ENCODE data around the gene DNAH8.
"Not testable (repeated sequence)": the region's sequence is repeated elsewhere in the genome, so short reads cannot be mapped to it uniquely, and the experiment has no call there.

DNAH8 gene

DNA sequence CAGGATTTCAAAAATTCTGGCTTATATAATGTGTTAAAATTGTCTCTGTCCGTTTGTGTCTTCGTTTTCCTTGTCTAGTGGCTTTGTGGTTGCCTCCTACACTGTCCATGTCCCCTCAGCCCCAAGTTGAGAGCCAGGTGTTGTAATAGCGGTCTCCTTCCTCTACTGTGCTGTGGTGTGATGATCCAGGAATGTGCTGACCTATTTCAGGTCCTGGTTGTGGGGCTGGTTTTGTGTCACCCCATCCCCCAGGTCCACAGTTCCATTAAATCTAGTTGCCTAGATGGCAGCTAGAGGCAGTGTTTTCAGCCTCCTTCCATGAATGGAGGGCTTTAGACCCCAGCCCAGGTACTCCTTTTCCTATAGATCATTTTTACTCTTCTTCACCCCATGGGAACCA, 128.7 kb downstream of the DNAH8 start:
- DNase-seq (ENCODE audit: low read depth) = no peak

DNA sequence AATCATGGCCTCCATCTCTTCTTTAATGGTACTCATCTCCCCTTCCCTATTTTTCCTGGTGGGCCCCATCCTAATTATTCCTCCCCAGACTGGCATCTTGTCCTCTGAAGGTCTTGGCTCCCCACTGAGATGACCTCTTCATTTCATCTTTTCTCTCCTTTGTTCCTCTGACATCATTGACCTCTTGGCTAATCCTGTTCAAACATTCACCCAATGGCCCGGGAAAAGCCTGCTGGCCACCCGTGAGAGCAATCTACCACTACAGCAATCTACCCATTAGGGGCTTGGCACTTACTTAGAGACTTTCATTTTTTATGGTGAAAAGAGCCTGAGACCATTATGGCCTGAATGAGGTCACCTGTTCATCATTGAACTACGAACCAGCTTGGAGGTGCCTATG, 130.8 kb downstream of the DNAH8 start:
- no peak for DNase-seq (ENCODE audit: low read depth)

DNA sequence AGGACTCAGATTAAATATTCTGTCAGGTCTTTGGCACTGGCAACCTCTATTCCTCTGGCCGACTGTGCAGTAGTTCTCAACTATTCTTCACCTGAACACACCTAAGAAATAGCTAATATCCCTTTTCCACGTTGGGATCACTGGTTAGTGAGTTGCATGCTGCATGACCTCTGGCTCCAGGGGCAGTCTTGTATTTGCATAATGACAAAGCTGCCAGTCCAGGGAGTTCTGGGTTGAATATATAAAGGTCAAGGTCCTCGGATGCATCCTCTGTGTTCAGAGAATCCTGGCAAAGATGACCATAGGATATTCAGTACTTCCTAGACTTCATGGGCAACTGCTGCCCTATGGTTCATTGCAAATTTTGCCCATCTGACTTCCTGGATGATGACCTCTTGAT, 131.2 kb downstream of the DNAH8 start:
- DNase-seq (ENCODE audit: low read depth) = no peak

DNA sequence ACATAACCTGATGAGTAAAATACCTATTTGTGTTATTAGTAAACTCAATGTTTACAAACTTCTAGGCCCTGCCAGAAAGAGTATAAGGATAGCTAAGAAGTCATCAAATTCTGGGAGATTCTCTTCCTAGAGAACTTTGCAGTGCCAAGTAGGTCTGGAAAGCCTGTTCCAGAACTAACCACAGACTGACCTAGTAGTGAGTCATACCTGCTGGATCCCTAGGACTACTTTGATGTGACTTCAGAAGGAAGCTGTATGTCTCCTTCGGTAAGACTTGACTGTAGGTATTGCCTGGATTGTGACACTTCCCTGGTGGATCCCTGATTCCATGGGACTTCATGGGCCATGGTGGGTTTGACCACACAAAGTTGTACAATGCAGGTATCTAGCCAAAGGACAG, 131.7 kb downstream of the DNAH8 start:
- DNase-seq (ENCODE audit: low read depth) = peak; percentile 4

DNA sequence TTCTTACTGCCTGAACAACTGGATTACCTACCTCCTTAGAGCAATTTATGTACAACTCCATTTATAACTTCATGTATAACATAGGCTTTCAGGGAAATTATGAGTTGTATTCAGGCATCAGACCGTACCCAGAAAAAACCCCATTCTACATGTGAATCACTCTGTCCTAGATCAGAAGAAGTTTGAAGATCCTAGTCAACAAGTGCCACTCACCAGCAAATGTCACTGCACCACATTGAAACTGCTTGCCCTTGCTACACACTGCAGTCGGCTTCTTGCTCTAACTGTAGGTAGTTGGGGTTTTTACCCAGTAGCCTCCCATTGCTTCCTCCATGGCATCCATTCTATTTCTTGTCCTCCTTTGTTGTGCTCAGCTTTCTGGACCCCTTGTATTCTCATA, 132.4 kb downstream of the DNAH8 start:
- DNase-seq (ENCODE audit: low read depth) = no peak

DNA sequence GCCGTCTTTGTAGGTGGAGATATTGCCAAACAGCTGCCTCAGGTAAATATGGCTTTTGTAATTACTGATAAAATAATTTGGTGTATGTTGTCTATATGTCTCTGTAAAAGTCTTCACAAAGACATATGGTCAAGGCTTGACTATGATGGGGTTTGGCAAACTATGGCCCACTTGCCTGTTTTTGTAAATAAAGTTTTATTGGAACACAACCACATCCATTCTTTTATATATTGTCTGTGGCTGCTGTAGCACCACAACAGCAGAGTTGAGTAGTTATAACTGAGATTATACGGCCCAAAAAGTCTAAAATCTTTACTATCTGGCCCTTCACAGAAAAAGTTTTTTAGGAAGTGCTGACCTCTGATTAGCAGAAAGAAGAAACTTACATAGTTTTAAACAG, 133.6 kb downstream of the DNAH8 start:
- no peak for DNase-seq (ENCODE audit: low read depth)

DNA sequence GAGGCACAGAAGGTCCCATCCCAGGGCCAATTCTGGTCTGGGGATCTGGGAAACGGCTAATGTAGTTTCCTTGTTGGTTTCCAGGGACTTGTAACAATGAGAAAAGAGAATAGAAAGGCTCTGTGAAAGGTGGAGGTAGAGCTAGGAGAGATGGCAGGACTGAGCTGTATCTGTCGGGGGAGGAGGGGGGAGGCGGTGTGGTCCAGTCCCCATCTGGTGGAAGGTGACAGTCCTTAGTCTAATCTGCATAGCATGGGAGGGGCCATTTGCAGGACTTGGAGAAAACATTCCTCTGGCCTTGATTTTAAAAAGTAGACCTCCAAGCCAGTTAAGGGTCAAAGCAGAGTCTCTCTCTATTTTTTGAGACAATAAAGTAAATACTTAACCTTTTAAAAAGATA, 137.1 kb downstream of the DNAH8 start:
- no peak for DNase-seq (ENCODE audit: low read depth)

DNA sequence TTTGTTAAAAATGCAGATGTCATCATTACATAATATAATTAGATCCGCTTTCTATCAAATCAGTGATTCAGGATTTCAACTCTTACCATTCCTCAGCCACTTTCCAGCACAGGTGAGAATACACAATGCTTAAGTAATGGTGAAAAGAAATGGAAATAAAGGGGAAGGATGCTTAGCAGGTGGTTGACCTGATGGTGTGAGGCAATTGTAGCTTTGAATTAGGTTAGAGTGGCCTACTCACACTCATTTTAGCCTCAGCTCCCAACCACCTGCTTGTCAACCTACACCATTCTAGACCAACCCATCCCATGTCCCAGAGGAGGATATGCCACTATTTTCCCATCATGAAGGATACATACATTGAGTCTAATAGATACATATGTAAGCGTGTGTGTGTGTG, 138.1 kb downstream of the DNAH8 start:
- no peak for DNase-seq (ENCODE audit: low read depth)

DNA sequence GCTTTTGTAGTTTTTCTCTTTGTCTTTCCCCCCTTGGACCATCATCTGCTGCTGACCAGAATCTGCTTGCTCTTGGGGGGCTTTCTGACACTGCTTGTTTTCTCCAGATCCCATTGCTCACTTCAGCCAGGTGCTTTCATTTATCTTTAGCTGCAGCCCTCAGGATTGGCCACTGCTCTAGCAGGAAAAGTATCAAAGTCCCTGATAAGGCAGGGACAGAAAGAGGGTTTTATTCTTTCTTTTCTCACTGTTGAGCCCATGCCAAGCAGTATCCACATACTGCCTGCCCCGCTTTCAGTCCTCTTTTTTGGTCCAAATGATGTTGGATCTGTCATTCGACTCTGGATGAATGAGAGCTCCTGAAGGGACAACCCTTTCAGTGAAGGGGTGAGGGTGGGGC, 141.4 kb downstream of the DNAH8 start:
- no peak for DNase-seq (ENCODE audit: low read depth)

DNA sequence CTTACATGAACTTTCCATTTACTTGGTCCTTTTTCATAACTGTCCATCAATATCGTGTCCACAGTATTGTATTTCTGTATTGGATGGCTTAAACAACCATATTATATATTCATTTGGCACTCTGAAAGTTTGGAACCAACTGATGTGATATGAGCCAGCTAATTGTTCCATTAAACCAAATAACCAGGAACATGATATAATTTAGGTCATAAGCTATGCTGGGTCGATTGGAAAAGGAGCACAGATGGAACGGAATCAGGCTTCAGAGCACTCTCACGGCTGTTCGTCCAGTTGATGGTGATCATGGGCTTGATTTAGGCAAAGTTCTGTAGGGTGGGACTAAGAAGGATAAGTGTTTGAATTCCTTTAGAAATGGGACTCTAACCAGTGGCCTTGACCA, 142.7 kb downstream of the DNAH8 start:
- no peak for DNase-seq (ENCODE audit: low read depth)

DNA sequence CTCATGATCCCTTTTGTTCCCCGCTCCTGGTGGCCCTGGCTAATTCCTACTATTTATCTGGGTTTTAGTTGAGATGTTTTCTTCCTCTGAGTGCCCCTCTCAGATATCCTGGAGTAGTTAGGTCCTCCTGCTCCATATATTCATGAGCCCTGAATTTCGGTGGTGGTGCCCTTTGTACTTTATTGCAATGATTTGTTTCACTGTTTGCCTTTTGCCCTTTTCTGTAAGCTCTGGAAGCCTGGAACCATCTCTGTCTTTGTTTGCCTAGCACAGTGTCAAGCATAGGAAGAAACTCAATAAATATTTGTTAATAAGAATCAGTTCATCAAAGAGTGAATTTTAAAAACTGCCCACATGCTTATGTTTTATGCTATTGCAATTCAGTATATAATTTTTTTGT, 144.9 kb downstream of the DNAH8 start:
- no peak for DNase-seq (ENCODE audit: low read depth)

DNA sequence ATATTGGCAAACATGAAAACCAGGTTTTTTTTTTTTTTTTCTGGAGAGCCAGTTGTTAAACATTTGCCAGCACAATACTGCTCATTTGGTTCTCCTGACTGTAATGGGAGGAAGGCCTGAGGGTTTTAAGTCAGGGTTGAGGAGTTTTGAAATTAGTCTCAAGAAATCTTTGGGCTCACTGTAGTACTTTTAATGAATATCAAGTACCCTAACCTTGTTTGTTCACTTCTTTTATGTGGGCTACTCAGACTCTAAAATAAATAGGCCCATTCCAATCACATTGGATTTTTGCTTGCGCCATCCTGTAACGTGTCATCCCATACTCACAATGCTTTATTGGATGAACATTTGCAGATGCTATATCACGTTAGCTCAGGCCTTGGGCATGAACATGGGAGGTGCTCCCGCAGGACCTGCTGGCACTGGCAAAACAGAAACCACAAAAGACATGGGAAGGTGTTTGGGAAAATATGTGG, 146.9 kb downstream of the DNAH8 start:
- no peak for DNase-seq (ENCODE audit: low read depth)

DNA sequence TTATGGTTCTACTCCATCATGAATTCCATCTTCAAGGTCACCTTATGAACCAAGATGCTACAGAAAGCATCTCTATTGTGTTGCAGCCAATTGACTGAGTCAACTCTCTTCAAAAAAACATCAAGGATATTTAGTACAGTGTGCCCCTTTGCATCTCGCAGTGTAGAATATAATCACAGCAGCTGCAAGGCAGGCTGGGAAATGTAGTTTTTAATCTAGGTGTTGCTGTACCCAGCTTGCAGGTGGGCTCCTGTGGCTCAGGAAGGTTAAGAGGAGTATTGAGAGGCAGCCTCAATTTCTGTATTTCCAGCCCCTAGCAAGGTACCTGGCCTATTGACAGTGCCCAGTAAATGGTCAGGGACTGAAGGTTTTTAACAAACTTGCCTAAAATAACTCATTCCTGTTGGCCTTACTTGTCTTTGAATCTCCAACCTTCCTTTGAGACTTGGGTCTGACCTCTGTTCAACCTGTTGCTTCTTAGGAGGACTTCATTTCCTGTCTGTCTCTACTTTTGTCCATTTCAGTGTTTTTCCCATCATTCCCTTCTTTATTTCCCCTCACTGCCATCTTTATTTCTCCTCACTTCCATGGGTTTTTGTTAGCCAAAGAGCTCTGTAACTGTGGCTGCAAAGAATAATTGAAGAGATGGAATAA, 150.5 kb downstream of the DNAH8 start:
- no peak for DNase-seq (ENCODE audit: low read depth)

DNA sequence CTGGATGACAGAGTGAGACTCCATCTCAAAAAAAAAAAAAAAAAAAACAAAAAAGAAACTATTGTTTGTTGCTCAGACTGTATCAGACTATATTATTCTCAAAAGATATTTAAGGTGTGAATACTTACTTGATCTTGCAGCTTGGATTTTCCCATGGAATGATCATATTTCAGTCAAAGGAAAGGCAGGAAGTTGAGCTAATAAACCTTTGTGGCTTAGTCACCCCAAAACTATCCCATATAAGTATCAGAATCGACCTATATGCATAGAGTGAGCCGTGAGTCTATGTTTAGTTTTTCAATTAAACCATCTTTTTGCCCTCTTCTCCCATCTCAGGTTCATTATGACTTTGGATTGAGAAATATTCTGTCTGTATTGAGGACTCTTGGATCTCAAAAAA, 152.6 kb downstream of the DNAH8 start:
- no peak for DNase-seq (ENCODE audit: low read depth)

DNA sequence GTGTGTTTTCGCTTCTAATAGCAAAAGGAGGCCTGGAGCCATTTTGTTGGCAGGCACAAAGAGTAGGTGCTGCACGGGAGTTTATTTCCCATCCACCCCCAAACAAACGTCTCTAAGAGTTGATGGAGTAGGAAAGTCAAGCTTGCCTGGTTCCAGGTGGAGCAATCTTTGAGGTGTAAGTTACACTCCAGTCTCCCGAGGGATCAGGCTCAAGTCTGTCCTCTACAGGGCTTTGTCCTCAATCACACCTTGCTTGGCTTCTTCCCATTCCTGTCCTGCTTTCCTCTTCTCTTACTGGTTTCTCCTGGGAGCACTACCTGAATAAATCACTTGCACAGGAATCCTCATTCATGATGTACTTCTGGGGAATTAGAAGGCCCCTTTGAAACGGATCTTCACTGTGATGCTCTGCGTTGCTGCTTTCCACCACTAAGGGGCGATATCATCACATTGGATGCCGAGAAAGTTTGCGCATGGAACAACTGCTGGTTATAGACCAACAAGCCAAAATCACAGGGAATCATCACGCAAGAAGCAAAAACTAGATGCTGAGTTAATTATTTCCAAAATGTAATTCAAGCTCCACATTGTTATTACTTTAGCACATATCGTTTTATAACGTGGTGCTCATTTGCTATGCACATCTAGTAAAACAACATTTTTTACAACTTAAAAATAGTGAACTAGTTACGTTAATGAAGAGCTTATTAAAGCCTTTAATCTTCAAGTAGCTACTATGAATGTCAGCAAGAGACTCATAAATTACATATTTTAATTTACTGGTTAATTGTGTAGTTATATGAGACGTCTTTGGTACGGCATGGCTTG, 156.8 kb downstream of the DNAH8 start:
- peak; percentile 47 for DNase-seq (ENCODE audit: low read depth)

DNA sequence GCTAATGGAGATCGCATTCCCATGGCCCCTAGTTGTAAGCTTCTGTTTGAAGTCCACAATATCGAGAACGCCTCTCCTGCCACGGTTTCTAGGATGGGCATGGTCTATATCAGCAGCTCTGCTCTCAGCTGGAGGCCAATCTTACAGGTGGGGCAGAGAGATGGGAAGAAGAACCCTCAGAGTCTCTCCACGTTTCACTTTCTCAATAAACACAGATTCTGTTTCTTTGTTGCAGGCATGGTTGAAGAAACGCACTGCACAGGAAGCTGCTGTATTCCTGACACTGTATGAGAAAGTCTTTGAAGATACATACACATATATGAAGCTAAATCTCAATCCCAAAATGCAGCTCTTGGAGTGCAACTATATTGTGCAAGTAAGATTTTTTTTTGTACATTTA, 157.9 kb downstream of the DNAH8 start:
- DNase-seq (ENCODE audit: low read depth) = no peak

DNA sequence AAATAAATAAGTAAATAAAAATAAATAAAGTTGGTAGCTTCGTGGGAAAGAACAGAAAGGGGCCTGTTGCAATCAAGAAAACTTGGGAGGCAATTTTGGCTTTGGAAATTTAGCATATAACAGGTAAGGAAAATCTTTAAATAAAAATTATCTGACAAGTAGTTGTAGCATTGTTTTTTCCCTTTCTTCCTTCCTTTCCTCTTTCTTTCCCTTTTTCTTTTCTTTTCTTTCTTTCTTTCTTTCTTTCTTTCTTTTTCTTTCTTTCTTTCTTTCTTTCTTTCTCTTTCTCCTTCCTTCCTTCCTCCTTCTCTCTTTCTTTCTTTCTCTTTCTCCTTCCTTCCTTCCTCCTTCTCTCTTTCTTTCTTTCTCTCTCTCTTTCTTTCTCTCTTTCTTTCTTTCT, 158.7 kb downstream of the DNAH8 start:
- DNase-seq (ENCODE audit: low read depth) = not testable (repeated sequence)

DNA sequence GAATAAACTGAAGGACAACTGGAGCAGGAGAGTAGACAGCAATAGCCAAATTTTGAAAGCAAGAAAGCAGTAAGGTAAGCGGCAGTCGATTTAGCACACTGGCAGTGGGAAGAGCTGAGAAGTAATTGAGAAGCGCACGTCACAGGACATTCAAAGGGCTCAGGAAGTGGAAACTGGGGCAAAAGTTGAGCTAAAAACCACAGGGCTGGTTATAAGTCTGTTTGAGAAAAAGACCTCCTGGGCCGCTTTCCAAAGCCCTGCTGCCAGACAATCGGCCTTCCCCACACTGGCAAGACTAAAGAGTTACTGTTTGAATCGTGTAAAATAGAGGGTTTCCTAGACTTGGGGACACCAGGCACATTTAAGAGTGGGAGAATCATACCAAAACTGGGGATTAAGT, 161.4 kb downstream of the DNAH8 start:
- DNase-seq (ENCODE audit: low read depth) = no peak

DNA sequence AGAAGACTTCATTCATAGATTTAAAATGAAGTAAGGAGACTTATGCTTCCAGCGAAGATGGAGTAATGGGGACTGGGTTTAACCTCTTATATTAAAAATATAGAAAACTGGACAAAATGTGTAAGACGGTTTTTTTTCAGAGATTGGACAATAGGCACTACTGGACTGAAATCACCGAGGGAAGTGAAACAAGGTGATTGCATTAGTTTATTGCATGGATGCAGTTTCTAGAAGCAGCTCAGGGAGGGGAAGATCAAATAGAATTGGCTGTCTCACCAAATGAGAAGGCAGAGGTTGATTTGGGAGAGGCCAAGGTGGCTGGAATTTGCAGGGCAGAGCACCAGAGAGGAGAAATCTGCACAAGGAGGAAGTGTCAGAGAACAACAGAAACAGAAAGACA, 162.6 kb downstream of the DNAH8 start:
- DNase-seq (ENCODE audit: low read depth) = no peak

DNA sequence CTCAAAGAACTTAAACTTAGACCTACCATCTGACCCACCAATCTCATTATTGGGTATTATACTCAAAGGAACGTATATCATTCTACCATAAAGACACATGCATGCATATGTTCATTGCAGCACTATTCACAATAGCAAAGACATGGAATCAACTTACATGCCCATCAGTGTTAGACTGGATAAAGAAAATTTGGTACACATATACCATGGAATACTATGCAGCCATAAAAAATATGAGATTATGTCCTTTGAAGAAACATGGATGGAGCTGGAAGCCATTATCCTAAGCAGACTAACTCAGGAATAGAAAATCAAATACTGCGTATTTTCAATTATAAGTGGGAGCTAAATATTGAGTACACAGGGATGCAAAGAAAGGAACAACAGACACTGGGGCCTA, 167.0 kb downstream of the DNAH8 start:
- DNase-seq (ENCODE audit: low read depth) = no peak

DNA sequence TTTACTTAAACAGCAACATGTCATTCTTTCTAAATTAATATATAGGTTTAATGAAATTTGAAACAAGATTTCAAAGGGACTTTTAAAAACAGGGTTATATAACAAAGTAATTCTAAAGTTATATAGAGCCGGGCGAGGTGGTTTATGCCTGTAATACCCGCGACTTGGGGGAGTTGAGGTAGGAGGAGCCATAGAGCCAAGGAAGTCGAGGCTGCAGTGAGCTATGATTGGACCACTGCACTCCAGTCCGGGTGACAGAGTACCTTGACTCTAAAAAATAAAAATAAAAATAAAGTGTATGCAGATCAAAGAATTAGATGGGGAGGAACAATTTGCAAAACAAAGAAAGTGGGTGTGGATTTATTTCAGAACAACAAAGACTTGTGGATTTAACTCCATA, 182.4 kb downstream of the DNAH8 start:
- no peak for DNase-seq (ENCODE audit: low read depth)

DNA sequence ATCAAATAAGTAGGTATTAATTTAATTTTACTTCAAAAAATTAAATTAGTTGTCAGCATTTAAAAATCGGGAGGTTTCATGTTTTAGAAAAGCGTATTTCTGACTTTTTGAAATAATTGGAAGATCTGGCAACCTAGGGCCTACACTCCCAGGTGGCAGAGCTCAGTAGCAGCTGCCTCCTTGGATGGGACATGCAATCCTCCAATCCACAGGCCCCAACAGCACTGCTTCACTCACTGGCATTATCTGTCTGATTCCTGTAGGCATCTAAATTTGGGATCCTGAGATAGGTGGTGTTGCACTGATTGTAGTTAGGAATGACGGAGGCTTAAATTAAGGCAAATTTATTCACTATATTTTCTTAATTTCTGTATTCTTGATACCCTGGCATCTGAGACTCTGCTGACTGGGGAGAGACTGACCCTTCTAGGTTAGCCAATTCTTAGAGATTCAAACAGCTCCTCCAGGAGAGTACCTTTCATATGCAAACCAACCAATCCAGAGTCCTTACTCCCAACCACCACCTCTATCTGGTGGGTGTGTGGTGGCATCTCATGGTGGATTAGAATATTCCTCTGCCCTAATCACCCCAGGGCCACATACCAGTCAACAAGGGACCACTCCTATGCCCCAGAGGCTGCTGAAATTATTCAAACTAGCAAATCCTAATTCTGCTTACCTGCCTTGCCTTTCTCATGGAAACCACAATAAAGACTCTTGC, 186.9 kb downstream of the DNAH8 start:
- no peak for DNase-seq (ENCODE audit: low read depth)

DNA sequence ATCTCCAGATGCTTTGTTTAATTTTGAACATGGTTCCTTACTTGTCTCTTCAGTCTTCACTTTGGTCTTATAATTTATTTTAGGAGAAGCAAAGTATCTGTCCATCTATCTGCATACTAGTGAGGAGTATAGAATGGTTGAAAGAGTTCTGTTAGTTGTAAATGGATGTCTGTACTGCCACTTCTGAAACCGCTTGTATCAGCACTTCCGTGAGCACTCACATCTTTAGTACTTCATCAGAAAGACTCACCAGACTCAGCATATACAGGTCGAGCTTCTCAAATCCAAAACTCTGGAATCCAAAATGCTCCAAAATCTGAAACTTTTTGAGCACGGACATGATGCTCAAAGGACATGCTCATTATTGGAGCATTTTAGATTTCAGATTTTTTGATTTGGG, 191.5 kb downstream of the DNAH8 start:
- no peak for DNase-seq (ENCODE audit: low read depth)
